ES-I3 (cell line): ENCODE results near the gene AHCY.
A peak's percentile ranks its signal among the peaks of the same experiment; 100 is the strongest.
"Not testable (repeated sequence)": the region's sequence is repeated elsewhere in the genome, so short reads cannot be mapped to it uniquely, and the experiment has no call there.

Experiments
- H3K36me3 ChIP-seq: 2 replicates; pipeline ENCODE4 v1.6.1; 2013; ENCODE audit warnings: mild to moderate bottlenecking, low read length, control low read depth, moderate library complexity; ENCODE audit not compliant: insufficient read depth
- H3K4me1 ChIP-seq: 2 replicates; pipeline ENCODE4 v1.6.1; 2013; ENCODE audit warnings: mild to moderate bottlenecking, control low read depth, low read length; ENCODE audit not compliant: insufficient read depth
- H3K9ac ChIP-seq: 2 replicates; pipeline ENCODE4 v1.6.1; 2013; ENCODE audit warnings: low read depth, mild to moderate bottlenecking, low read length, moderate library complexity
- H3K9me3 ChIP-seq: 2 replicates; pipeline ENCODE4 v1.6.1; 2013; ENCODE audit warnings: mild to moderate bottlenecking, low read length, moderate library complexity; ENCODE audit not compliant: control insufficient read depth, insufficient read depth

Gene AHCY

DNA sequence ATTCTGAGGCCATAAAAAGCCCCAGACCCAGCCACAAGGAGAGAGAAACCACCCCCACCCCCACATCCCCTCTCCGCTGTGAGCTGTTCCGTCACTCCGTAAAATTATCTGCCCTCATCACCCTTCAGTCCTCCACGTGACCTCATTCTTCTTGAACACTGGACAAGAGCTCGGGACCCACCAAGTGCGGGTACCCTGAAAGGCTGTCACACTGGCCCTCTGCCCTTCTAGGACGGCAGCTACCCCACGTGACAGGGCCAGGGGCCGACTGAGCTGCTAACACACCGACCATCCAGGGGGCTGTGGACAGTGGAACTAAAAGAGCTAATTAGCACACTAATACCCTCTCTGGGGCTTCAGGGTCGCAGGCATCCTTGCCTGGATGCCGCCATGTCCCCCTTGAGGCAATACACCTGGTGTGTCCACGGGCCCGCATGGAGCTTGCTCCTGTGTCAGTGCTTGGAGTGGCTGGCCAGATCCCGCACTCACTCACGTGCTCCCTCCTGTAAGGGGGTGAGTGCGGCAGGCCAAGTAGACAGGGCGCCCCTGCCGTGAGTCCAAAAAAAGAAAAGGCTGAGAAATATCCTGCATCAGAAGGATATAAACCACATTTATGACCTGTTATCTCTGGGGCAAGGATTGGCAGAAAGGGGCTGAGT lies 29.2 kb upstream of the AHCY start:
- Histone ChIP-seq H3K9ac (no peak overlapping the region), H3K4me1 (no peaks in the 10 kb centered on the region), H3K9me3 (no peaks in the 10 kb centered on the region), H3K36me3 (no peaks in the 10 kb centered on the region)

DNA sequence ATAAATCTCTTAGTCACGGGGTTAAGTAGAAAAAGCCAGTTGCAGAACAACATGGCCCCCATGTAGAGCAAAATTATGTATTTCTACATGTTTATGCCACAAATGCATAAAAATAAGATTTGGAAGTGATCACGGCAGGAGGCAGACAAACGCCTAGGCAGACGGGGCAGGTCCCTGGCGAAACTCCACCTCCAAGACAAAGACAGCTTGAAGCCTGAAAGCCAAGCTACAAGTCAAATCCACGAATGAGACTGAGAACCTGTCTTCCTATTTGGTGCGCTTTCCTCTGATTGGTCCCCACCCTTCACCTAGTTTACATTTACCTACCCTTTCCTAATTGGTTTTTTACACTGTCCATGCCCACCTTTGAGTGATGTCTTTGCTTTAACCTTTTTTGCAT lies 28.7 kb upstream of the AHCY start:
- Histone ChIP-seq H3K9me3 (no peaks in the 10 kb centered on the region), H3K4me1 (no peaks in the 10 kb centered on the region), H3K9ac (no peak overlapping the region), H3K36me3 (no peaks in the 10 kb centered on the region)

DNA sequence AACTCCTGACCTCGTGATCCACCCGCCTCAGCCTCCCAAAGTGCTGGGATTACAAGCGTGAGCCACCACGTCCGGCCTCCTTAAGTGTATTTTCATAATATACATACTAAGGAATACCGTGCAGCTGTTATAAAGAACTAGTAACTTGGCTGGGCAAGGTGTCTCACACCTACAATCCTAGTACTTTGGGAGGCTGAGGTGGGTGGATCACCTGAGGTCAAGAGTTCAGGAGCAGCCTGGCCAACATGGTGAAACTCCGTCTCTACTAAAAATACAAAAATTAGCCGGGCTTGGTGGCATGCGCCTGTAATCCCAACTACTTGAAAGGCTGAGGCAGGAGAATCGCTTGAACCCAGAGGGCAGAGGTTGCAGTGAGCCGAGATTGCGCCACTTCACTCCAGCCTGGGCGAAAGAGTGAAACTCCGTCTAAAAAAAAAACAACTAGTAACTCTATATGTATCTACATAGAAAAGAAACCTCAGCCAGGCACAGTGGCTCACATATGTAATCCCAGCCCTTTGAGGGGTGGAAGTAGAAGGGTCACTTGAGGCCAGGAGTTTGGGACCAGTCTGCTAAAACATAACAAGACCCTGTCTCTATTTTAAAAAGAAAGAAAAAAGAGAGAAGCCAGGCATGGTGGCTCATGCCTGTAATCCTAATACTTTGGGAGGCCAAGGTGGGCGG lies 27.8 kb upstream of the AHCY start:
- H3K4me1 ChIP-seq, H3K9me3 ChIP-seq, H3K9ac ChIP-seq, H3K36me3 ChIP-seq: not testable (repeated sequence)

DNA sequence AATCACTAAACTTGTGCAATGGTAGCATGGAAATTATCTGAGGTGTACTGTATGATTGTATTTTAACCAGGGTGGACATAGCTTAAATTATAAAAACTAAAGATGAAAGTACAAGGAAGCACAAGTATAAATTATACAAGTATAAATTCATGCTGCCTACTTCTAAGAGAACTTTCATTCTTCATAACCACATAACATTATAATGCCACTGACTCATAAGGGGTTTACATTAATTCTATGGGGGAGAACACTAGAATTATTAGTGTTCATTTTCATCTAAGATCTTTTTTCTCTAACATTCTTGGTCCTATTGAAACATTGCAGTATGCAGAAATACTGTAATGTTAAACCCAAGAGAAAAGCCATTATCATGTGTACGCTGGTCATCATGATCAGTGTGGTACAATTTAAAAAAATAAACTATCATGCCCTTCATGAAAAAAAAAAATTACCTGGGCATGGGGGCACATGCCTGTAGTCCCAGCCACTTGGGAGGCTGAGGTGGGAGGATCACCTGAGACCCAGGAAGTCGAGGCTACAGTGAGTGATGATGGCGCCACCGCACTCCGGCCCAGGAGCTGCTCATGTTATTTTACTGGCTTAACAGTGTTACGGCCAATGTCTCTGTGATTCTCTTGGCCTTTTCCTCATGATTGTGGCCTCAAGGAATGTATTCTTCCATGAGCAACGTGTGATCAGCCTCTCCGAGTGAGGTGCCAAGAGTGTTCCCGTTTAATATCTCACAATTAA lies 25.9 kb upstream of the AHCY start:
- no peaks in the 10 kb centered on the region for H3K9me3 ChIP-seq
- no peaks in the 10 kb centered on the region for H3K36me3 ChIP-seq
- H3K4me1 ChIP-seq: peaks cover 5% of the 10 kb centered on the region; the same call in 1 of the 2 replicates
- no peak overlapping the region for H3K9ac ChIP-seq

DNA sequence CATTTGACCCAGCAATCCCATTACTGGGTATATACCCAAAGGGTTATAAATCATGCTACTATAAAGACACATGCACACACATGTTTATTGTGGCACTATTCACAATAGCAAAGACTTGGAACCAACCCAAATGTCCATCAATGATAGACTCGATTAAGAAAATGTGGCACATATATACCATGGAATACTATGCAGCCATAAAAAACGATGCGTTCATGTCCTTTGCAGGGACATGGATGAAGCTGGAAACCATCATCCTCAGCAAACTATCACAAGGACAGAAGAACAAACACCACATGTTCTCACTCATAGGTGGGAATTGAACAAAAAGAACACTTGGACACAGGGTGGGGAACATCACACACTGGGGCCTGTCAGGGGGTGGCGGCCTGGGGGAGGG lies 25.1 kb upstream of the AHCY start:
- H3K4me1 ChIP-seq, H3K9ac ChIP-seq, H3K9me3 ChIP-seq, H3K36me3 ChIP-seq: not testable (repeated sequence)

DNA sequence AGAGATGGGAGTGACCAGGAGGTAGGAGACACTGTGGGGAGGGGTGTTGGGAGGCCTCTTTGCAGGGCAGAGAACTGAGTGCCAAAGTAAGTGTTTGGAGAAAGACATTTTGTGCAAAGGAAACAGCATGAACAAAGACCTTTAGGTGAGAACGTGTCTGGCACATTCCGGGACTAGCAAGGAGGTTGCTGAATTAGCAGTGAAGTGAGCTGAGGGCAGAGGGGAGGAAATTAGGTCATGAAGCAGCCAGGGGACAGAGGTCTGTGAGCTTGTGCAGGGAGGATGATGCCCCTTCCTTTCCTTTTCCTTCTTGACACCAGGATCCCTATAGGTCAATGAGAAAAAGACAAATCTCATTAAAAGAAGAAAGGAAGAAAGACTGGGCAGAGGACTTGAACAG lies 21.4 kb upstream of the AHCY start:
- no peaks in the 10 kb centered on the region for H3K36me3 ChIP-seq
- H3K9ac ChIP-seq: no peak overlapping the region
- H3K9me3 ChIP-seq: no peaks in the 10 kb centered on the region
- H3K4me1 ChIP-seq: peaks cover 23% of the 10 kb centered on the region; the same call in 1 of the 2 replicates

DNA sequence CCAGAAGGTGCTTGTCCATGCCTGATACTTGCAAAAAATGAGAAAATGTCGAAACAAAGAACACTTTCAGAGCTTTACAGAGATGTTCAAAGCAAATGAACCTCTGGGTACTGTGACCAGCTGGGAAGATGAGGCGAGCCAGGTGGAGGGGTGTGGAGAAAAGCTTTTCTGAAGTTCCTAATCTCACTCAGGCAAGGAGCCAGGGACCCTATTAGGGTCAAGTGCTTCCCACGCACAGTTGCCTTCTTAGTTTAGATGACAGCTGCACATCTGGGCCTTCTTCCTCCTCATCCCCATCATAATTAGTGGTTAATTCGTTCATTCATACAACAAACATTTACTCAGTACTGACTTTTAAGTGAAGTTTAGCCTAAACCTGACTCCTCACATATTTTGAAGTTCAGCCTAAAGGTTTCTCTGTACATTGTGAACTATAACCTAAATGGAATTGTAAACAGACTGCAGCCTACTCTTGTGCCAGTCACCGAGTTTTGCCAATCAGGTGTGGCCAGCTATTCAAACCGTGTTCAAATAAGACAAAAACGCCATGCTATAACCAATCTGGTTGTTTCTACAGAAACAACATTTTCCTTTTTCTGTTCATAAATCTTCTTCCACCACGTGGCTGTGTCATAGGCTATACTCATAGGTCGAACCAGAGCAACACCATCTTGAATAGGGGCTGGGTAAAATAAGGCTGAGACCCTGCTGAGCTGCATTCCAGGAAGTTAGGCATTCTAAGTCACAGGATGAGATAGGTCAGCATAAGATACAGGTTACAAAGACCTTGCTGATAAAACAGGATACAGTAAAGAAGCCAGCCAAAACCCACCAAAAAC lies 19.3 kb upstream of the AHCY start:
- peaks cover 33% of the 10 kb centered on the region for H3K4me1 ChIP-seq
- no peaks in the 10 kb centered on the region for H3K36me3 ChIP-seq
- H3K9ac ChIP-seq: no peak overlapping the region
- no peaks in the 10 kb centered on the region for H3K9me3 ChIP-seq

DNA sequence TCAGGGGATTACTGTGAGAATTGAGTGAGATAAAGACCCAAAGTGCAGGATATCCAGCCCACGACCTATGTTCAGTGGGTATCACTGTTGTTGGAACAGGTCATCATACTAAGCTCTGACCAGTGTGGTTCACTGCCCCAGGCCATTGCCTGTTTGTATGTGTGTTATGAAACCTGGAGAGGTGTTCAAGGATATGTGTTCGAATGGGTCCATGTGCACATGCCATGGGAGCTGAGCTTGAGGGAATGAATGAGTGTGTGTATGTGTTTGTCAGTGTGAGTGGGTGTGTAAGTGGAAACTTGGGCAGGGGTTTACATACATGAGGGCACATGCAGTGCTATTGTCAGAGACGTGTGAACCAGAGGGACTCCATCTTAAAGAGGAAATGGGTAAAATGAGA lies 17.7 kb upstream of the AHCY start:
- H3K4me1 ChIP-seq: peaks cover 33% of the 10 kb centered on the region

DNA sequence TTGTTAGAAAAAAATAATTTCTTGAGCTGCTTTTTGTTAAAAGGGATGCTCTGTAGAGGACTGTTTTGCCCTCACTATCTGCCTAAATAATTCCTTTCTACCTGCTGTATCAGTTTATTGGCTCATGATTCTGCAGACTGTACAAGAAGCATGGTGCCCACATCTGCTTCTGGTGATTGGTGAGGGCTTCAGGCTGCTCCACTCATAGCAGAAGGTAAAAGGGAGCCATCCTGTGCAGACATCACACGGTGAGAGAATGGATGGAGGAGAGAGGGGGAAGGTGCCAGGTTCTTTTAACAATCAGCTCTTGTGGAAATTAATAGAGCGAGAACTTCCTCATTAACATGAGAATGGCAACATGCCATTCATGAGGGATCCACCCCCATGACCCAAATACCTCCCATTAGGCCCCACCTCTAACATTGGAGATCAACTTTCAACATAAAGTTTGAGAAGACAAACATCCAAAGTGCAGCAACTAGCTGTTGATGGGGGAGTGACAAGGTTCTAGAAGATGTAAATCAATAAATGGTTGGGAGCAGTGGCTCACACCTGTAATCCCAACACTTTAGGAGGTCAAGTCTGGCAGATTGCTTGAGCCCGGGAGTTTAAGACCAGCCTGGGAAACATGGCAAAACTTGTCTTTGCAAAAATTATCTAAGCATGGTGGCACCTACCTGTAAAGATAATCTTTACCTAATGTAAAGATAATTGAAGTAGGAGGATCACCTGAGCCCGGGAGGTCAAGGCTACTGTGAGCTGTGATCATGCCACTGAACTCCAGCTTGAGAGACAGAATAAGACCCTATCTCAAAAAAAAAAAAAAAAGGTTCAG lies 15.7 kb upstream of the AHCY start:
- H3K9ac ChIP-seq: no peak overlapping the region; the same call in 1 of the 2 replicates
- no peaks in the 10 kb centered on the region for H3K36me3 ChIP-seq
- peaks cover 28% of the 10 kb centered on the region for H3K4me1 ChIP-seq
- no peaks in the 10 kb centered on the region for H3K9me3 ChIP-seq

More for the DNA sequence above, 17.7 kb upstream of the AHCY start:
- H3K36me3 ChIP-seq: no peaks in the 10 kb centered on the region
- no peaks in the 10 kb centered on the region for H3K9me3 ChIP-seq
- H3K9ac ChIP-seq: no peak overlapping the region

DNA sequence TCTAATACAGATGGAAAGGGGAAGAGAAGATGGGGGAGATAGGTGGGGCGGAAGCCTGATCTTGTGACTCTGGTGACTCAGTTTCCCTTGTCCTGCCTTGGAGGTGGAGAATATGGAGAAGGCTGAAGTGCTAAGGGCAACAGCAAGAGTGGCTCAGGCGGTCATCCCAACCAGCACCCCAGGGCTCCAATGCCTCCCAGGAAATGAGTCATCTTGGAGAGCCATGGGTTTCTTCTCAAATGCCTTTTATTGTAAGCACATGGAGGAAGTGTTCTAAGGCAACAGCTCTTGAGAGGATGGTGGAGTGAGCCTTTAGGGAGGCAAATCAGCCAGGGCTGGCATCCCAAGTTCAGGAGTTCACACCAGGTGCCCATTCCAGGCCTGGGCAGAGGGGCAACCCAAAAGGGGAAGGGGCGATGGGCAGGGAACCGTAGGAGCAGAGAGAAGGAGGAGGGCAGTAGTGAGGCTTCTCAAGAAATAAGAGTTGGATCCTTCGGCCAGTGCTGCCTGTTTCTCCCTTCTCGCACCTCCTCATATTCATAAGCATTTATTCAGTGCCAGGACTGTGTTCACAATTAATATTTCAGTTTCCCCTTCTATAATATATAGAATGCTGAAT lies 13.2 kb upstream of the AHCY start:
- Histone ChIP-seq H3K9ac (no peak overlapping the region), H3K36me3 (no peaks in the 10 kb centered on the region), H3K9me3 (no peaks in the 10 kb centered on the region), H3K4me1 (peaks cover 15% of the 10 kb centered on the region)

DNA sequence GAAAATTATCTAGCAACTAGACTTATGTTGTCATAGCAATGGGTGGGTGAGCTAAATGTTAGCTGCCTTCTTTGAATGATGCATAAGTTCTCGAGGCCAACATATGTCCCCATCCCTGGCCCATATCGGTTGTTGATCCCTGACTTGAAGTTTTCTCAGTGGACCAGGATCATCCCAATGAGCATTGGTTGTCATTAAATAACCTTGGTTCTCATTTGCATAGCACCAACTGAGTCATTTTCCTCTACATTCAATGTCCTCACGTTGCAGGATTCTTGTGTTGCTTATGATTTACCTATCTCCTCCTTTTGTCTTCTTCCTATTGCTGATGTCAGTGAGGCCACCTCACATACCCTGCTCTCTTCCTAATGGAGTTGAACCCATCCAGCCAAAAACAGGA lies 12.1 kb upstream of the AHCY start:
- no peaks in the 10 kb centered on the region for H3K9me3 ChIP-seq
- peaks cover 15% of the 10 kb centered on the region for H3K4me1 ChIP-seq
- no peak overlapping the region for H3K9ac ChIP-seq
- no peaks in the 10 kb centered on the region for H3K36me3 ChIP-seq

DNA sequence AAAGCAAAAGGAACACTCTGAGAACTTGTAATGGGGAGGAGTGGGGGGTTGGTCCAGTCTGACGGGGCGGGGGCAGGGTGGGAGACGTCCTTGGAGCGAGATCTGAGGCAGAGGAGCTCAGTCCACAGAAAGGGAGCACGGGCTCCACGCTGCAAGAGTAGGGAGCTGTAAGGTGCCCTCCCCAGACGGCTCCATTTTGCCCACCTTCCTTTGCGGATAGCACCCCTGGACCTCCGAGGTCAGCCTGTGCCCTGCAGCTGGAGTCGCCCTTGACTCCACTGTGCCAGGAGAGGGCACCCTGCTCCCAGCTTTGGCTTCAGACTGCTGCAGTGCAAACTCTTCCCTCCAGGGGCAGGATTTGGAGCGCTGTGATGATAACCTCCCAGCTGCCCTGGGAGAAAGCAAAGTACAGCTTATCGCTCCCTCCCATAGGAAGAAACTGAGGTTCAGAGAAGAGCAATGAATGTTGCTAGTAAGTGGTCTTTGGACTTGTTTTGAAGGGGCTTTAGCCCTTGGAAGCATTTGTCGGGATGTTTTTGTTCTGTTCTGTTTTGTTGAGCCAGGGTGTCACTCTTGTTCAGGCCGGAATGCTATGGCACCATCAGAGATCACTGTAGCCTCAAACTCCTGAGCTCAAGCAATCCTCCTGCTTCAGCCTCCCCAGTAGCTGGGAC lies 9.5 kb upstream of the AHCY start:
- Histone ChIP-seq H3K4me1 (no peaks in the 10 kb centered on the region), H3K9ac (peak overlapping the region; percentile 54; the same call in 1 of the 2 replicates), H3K9me3 (no peaks in the 10 kb centered on the region), H3K36me3 (no peaks in the 10 kb centered on the region)

DNA sequence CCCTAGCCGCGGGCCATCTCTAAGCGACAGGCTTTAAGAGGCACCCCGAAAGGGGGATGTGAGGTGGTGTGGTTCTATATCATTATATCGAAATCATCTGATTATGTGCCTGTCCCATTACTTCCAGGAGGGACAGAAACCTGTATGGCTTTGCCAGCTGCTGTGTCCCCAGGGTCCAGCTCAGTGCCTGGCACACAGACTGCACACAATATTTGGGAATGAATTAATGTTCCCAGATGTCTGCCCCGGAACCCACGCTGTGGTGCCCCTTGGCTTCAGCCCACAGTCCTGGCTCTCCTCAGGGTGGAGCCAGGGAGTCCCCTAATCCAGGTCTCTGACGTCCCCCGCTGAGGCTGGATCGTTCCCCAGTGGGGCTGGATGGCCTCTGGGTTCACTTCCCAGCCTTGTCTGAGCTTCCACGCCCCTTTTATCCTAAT lies 8.9 kb upstream of the AHCY start:
- Histone ChIP-seq H3K9me3 (no peaks in the 10 kb centered on the region), H3K9ac (peak overlapping the region; percentile 54; the same call in 1 of the 2 replicates), H3K36me3 (no peaks in the 10 kb centered on the region), H3K4me1 (no peaks in the 10 kb centered on the region)
